ENCODE results near the gene ATG4A.

ATG4A gene

GRCh38 chrX:108168961-108169740 is 77.6 kb downstream of the ATG4A start:
- no peak for DNase-seq (ENCODE audit: low read depth)

- DNase-seq (ENCODE audit: low read depth): no peak
Measured at GRCh38 chrX:108169768-108170167, 78.2 kb downstream of the ATG4A start.

- no peak for DNase-seq (ENCODE audit: low read depth)
Measured at GRCh38 chrX:108171671-108172070, 80.1 kb downstream of the ATG4A start.

- no peak for DNase-seq (ENCODE audit: low read depth)
Measured at GRCh38 chrX:108173874-108174273, 82.3 kb downstream of the ATG4A start.

- DNase-seq (ENCODE audit: low read depth): no peak
Measured at GRCh38 chrX:108177351-108178142, 86.0 kb downstream of the ATG4A start.

GRCh38 chrX:108178143-108178498 is 86.5 kb downstream of the ATG4A start:
- DNase-seq (ENCODE audit: low read depth): no peak

- DNase-seq (ENCODE audit: low read depth): no peak
Measured at GRCh38 chrX:108186811-108187210, 95.2 kb downstream of the ATG4A start.

GRCh38 chrX:108198420-108198819 is 106.8 kb downstream of the ATG4A start:
- no peak for DNase-seq (ENCODE audit: low read depth)

- DNase-seq (ENCODE audit: low read depth): no peak
Measured at GRCh38 chrX:108199041-108199440, 107.5 kb downstream of the ATG4A start.

- DNase-seq (ENCODE audit: low read depth): no peak
Measured at GRCh38 chrX:108199691-108200090, 108.1 kb downstream of the ATG4A start.

- DNase-seq (ENCODE audit: low read depth): no peak
Measured at GRCh38 chrX:108203540-108203939, 112.0 kb downstream of the ATG4A start.

Data from stimulated activated CD8-positive, alpha-beta memory T cell treated with anti-CD3 and anti-CD28 coated beads, Interleukin-12 subunit alpha, Interleukin-12 subunit beta, amount 100 ng/mL, for 1 hour (primary cell).